Thymus (tissue), 11 donors: ENCODE data around the gene B4GALT6. TPM values are rescaled to one million over a fixed set of nuclear protein-coding genes. Genes with fewer than 3 reads are reported as not detected.
A peak's percentile ranks its signal among the peaks of the same experiment; 100 is the strongest.

Experiments used
- DNase-seq, 9 donors: peaks; one replicate each; pipeline ENCODE4 v3.0.0-alpha.2; 2013; ENCODE audit warnings: low spot score in 9 of 9, low read depth in 6 of 9, missing footprints in 1 of 9
- H3K27ac ChIP-seq, 2 donors: one replicate each; pipeline ENCODE4 v1.5.1; 2013; ENCODE audit warnings: control low read depth in 1 of 2, low read depth in 1 of 2, low read length in 1 of 2, mild to moderate bottlenecking in 1 of 2, moderate library complexity in 1 of 2
- H3K27me3 ChIP-seq, 2 donors: one replicate each; pipeline ENCODE4 v1.5.1; 2013; ENCODE audit warnings: low read length in 1 of 2; ENCODE audit not compliant: control insufficient read depth in 2 of 2, insufficient read depth in 1 of 2
- H3K36me3 ChIP-seq, 2 donors: one replicate each; pipeline ENCODE4 v1.5.1; 2013; ENCODE audit warnings: low read length in 1 of 2, mild to moderate bottlenecking in 1 of 2, moderate library complexity in 1 of 2; ENCODE audit not compliant: control insufficient read depth in 2 of 2, insufficient read depth in 2 of 2
- H3K4me1 ChIP-seq, 2 donors: one replicate each; pipeline ENCODE4 v1.5.1; 2013; ENCODE audit warnings: low read length in 2 of 2; ENCODE audit not compliant: control insufficient read depth in 2 of 2, insufficient read depth in 2 of 2
- H3K4me3 ChIP-seq, 2 donors: one replicate each; pipeline ENCODE4 v1.5.1; 2013; ENCODE audit warnings: low read length in 2 of 2, control low read depth in 1 of 2, mild to moderate bottlenecking in 1 of 2
- H3K9me3 ChIP-seq, 2 donors: one replicate each; pipeline ENCODE4 v1.5.1; 2013; ENCODE audit warnings: low read length in 1 of 2, mild to moderate bottlenecking in 1 of 2; ENCODE audit not compliant: control insufficient read depth in 2 of 2, insufficient read depth in 1 of 2
- WGBS: extraction: QIAGEN DNeasy Blood & Tissue Kit; methylation state at CpG from one replicate; pipeline ENCODE4 v1.1.7; 2013; 5-methylcytosine and 5-hydroxymethylcytosine counted together
- polyA plus RNA-seq: library from polyadenylated mRNA; stranded (reverse); fragments of 200-250 nt; gene quantifications from one replicate; pipeline ENCODE4 v1.2.3, GENCODE V29; 2013
- total RNA-seq: library from RNA; stranded (reverse); fragments of 120-200 nt; gene quantifications from one replicate; pipeline ENCODE4 v1.2.4, GENCODE V29; 2013
- donor health status: healthy.

Gene B4GALT6
- total and polyA plus RNA-seq, 2 donors: 6.6 to 9.5 TPM

GRCh38 chr18:31657823-31658669 lies 26.3 kb downstream of the B4GALT6 start:
- 88% methylated on average over 12 of the region's 12 CpGs for WGBS
- no peak overlapping the region for H3K4me3 ChIP-seq
- no peak for DNase-seq
- H3K36me3 ChIP-seq: no peaks in the 10 kb centered on the region
- H3K4me1 ChIP-seq: peaks cover 0 to 7% of the 10 kb centered on the region in 2 donors
- no peaks in the 10 kb centered on the region for H3K9me3 ChIP-seq
- no peaks in the 10 kb centered on the region for H3K27me3 ChIP-seq
- H3K27ac ChIP-seq: peak overlapping the region in 1 of 2 donors; percentile 64

DNA sequence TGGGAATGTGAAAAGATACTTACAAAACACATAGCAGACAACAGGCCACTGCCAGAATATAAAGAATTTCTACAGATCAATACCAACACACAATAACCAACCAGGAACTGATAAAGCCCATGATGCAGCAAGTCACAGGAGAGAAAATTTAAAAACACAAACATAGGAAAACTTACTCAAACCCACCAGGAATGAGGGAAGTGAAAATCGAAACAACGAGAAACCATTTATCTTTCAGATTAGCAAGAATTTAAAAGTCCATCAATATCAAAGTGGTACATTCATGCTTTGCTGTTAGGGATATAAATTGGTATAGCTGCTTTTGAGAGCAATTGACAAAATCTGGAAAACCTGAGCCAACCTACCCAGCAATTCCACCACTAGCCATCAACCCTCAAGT lies 27.6 kb downstream of the B4GALT6 start:
- H3K27ac ChIP-seq: no peak overlapping the region
- H3K36me3 ChIP-seq: no peaks in the 10 kb centered on the region
- H3K4me1 ChIP-seq: peaks cover 5 to 19% of the 10 kb centered on the region in 2 donors
- no peak overlapping the region for H3K4me3 ChIP-seq
- no peaks in the 10 kb centered on the region for H3K9me3 ChIP-seq
- H3K27me3 ChIP-seq: no peaks in the 10 kb centered on the region
- DNase-seq: no peak
- WGBS: 97% methylated on average over 2 of the region's 2 CpGs

- no peak overlapping the region for H3K27ac ChIP-seq
- H3K4me1 ChIP-seq: peaks cover 5 to 21% of the 10 kb centered on the region in 2 donors
- WGBS: 78% methylated on average over 4 of the region's 4 CpGs
- no peak for DNase-seq
- no peaks in the 10 kb centered on the region for H3K36me3 ChIP-seq
- H3K9me3 ChIP-seq: no peaks in the 10 kb centered on the region
- H3K27me3 ChIP-seq: no peaks in the 10 kb centered on the region
- no peak overlapping the region for H3K4me3 ChIP-seq
Measured at GRCh38 chr18:31655354-31655753, 29.0 kb downstream of the B4GALT6 start.

DNA sequence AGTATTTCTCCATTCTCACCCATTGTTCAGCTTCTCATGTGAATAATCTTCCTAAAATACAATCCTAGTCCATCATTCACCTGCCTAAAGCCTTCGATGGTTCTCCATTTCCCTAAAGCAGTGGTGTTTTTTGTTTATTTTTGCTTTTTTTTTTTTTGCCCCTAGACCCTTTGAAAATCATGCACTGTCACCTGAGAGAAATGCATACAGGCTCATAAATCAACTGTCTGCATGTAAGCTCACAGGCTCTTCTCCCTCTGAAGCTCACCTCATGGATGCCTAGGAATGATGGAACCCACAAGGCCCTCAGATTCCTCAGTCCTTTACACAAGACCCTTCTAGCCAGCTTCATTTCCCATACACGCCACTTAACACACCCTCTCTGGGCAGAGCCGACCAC lies 31.5 kb downstream of the B4GALT6 start:
- Histone ChIP-seq H3K9me3 (no peaks in the 10 kb centered on the region), H3K27ac (no peak overlapping the region), H3K36me3 (no peaks in the 10 kb centered on the region), H3K4me1 (peaks cover 8 to 19% of the 10 kb centered on the region in 2 donors), H3K27me3 (no peaks in the 10 kb centered on the region), H3K4me3 (no peak overlapping the region)
- WGBS: 74% methylated on average over 3 of the region's 3 CpGs
- no peak for DNase-seq

DNA sequence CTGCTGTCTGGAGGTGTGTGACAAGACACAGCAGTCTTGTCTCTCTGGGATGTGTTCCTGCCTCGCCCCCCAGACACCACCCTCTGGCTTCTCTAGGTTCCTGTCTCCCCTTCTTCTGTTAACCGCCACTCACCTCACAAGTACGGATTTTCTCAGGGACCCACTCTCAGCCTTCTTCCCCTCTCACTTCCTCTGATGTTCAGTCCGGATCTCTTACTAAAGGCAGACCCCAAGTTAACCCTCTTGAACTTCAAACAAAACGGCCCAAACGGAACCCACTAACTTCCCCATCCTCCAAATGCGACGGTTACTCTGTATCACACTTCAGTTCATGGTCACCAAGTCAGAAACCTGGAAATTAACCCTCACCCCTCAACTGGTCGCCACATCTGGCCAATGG lies 32.0 kb downstream of the B4GALT6 start:
- 17% methylated on average over 9 of the region's 9 CpGs for WGBS
- Histone ChIP-seq H3K4me1 (peaks cover 8 to 22% of the 10 kb centered on the region in 2 donors), H3K36me3 (no peaks in the 10 kb centered on the region), H3K27me3 (no peaks in the 10 kb centered on the region), H3K9me3 (no peaks in the 10 kb centered on the region), H3K27ac (peak overlapping the region in 1 of 2 donors; percentile 9), H3K4me3 (no peak overlapping the region)
- DNase-seq: peak in 1 of 9 donors; percentile 36

GRCh38 chr18:31651369-31651768 lies 33.0 kb downstream of the B4GALT6 start:
- Histone ChIP-seq H3K36me3 (no peaks in the 10 kb centered on the region), H3K9me3 (no peaks in the 10 kb centered on the region), H3K27ac (no peak overlapping the region), H3K27me3 (no peaks in the 10 kb centered on the region), H3K4me3 (no peak overlapping the region), H3K4me1 (peaks cover 12 to 28% of the 10 kb centered on the region in 2 donors)
- 91% methylated on average over 4 of the region's 4 CpGs for WGBS
- no peak for DNase-seq

- Histone ChIP-seq H3K36me3 (no peaks in the 10 kb centered on the region), H3K4me3 (no peak overlapping the region), H3K9me3 (no peaks in the 10 kb centered on the region), H3K27ac (no peak overlapping the region), H3K27me3 (no peaks in the 10 kb centered on the region), H3K4me1 (peaks cover 13 to 32% of the 10 kb centered on the region in 2 donors)
- no peak for DNase-seq
- 39% methylated on average over 4 of the region's 4 CpGs for WGBS
Measured at GRCh38 chr18:31649978-31650719, 34.2 kb downstream of the B4GALT6 start.

DNA sequence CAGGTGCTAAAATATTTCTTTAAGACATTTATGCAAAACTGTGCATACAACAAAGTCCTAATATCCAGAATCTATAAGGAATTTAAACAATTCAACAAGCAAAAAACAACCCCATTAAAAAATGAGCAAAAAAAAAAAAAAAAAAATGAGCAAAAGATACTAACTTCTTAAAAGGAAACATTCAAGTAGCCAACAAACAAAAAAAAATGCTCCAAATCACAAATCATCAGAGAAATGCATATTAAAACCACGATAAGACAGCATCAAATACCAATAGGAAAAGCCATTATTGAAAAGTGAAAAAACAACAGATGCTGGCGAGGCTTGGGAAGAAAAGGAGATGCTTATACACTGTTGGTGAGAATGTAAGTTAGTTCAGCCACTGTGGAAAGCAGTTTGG lies 34.9 kb downstream of the B4GALT6 start:
- Histone ChIP-seq H3K27ac (no peak overlapping the region), H3K4me3 (no peak overlapping the region), H3K27me3 (no peaks in the 10 kb centered on the region), H3K36me3 (no peaks in the 10 kb centered on the region), H3K4me1 (peaks cover 13 to 32% of the 10 kb centered on the region in 2 donors), H3K9me3 (no peaks in the 10 kb centered on the region)
- 91% methylated on average over 2 of the region's 2 CpGs for WGBS
- no peak for DNase-seq

GRCh38 chr18:31648966-31649429 lies 35.4 kb downstream of the B4GALT6 start:
- DNase-seq: no peak
- H3K4me1 ChIP-seq: peaks cover 13 to 32% of the 10 kb centered on the region in 2 donors
- no peaks in the 10 kb centered on the region for H3K36me3 ChIP-seq
- H3K9me3 ChIP-seq: no peaks in the 10 kb centered on the region
- no peaks in the 10 kb centered on the region for H3K27me3 ChIP-seq
- no peak overlapping the region for H3K27ac ChIP-seq
- WGBS: 89% methylated on average over 2 of the region's 2 CpGs
- no peak overlapping the region for H3K4me3 ChIP-seq
